Activated CD4-positive, alpha-beta T cell treated with anti-CD3 and anti-CD28 coated beads, Interleukin-2, amount 50 U/mL, for 24 hours (primary cell): ENCODE results near the gene TRIM29.

ENCODE experiments used
- DNase-seq, 2 donors: peaks; one replicate each; pipeline ENCODE4 v3.0.0-alpha.2; 2020; ENCODE audit warnings: low read depth in 1 of 2, low spot score in 1 of 2

TRIM29 gene

GRCh38 chr11:120141768-120142423, 4.0 kb upstream of the TRIM29 start:
- no peak for DNase-seq

- no peak for DNase-seq
Measured at GRCh38 chr11:120141113-120141767, 3.3 kb upstream of the TRIM29 start.

GRCh38 chr11:120139316-120140069, 1.6 kb upstream of the TRIM29 start:
- no peak for DNase-seq

- no peak for DNase-seq
Measured at GRCh38 chr11:120137187-120137610, 714 bp downstream of the TRIM29 start.

- DNase-seq: no peak
Measured at GRCh38 chr11:120136356-120136755, 1.6 kb downstream of the TRIM29 start.

- DNase-seq: no peak
Measured at GRCh38 chr11:120135838-120136237, 2.1 kb downstream of the TRIM29 start.

- DNase-seq: no peak
Measured at GRCh38 chr11:120134931-120135228, 3.0 kb downstream of the TRIM29 start.

- no peak for DNase-seq
Measured at GRCh38 chr11:120134106-120134930, 3.6 kb downstream of the TRIM29 start.

GRCh38 chr11:120133216-120134105, 4.5 kb downstream of the TRIM29 start:
- no peak for DNase-seq

- DNase-seq: no peak
Measured at GRCh38 chr11:120132645-120133185, 5.2 kb downstream of the TRIM29 start.

GRCh38 chr11:120131941-120132644, 5.8 kb downstream of the TRIM29 start:
- no peak for DNase-seq

GRCh38 chr11:120130991-120131760, 6.7 kb downstream of the TRIM29 start:
- DNase-seq: no peak

- DNase-seq: no peak
Measured at GRCh38 chr11:120130176-120130980, 7.5 kb downstream of the TRIM29 start.

- DNase-seq: no peak
Measured at GRCh38 chr11:120129570-120129969, 8.3 kb downstream of the TRIM29 start.

GRCh38 chr11:120128392-120129119, 9.4 kb downstream of the TRIM29 start:
- no peak for DNase-seq

GRCh38 chr11:120127236-120127635, 10.7 kb downstream of the TRIM29 start:
- no peak for DNase-seq

- DNase-seq: no peak
Measured at GRCh38 chr11:120126620-120127019, 11.3 kb downstream of the TRIM29 start.
